RWPE1 (cell line): ENCODE measurements around the gene KL.

Source experiments
- CTCF ChIA-PET: fragments of 350-600 bp; sonication (Branson Sonifier 250); formaldehyde crosslinking; extraction: SDS; loops from one replicate; lab custom pipeline; 2021; lab: Yijun Ruan, JAX
- POLR2A ChIA-PET: fragments of 400-600 bp; formaldehyde crosslinking; extraction: SDS; loops from one replicate; lab custom pipeline; 2020; ENCODE audit warnings: antibody characterized with exemption; ENCODE audit not compliant: low non-redundant PET; lab: Yijun Ruan, JAX
- DNase-seq: peaks from one replicate; pipeline ENCODE4 v3.0.0; 2012; ENCODE audit warnings: low spot score
- H3K27ac ChIP-seq: fragments of 450-650 bp; 2 replicates; pipeline ENCODE4 v1.5.1; 2017
- TF ChIP-seq, protein P1 (sequence below): fragments of 450-650 bp; conservative IDR thresholded peaks from 2 replicates; pipeline ENCODE4 v1.5.1; 2017; ENCODE audit warnings: low read depth, mild to moderate bottlenecking

KL gene

DNA sequence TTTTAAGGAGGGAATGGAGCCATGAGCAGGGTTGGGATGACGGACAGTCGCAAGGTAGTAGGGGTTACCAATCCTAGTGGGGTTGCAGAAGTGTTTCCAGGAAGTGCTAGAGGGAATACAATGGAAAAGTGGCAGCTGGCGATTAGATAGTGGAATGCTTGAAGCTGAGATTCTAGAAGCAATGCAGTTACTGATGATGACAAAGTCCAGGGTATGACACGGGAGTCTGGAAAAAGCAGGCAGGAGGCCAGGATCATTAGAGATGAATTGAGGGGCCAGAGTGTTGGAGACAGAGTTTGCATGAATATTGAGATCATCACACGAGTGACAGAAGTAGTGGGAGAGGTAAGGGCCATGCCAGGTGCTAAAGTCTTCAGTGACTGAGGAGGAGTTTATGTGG, 17.3 kb upstream of the KL start:
- no peak overlapping the region for H3K27ac ChIP-seq
- ChIA-PET POLR2A (no interaction called here), CTCF (interaction anchor here (0.6 kb wide), 1 partner anchor 14 kb away, joined by 3 read pairs; no protein-coding TSS in a partner anchor)
- TF ChIP-seq, protein P1, sequence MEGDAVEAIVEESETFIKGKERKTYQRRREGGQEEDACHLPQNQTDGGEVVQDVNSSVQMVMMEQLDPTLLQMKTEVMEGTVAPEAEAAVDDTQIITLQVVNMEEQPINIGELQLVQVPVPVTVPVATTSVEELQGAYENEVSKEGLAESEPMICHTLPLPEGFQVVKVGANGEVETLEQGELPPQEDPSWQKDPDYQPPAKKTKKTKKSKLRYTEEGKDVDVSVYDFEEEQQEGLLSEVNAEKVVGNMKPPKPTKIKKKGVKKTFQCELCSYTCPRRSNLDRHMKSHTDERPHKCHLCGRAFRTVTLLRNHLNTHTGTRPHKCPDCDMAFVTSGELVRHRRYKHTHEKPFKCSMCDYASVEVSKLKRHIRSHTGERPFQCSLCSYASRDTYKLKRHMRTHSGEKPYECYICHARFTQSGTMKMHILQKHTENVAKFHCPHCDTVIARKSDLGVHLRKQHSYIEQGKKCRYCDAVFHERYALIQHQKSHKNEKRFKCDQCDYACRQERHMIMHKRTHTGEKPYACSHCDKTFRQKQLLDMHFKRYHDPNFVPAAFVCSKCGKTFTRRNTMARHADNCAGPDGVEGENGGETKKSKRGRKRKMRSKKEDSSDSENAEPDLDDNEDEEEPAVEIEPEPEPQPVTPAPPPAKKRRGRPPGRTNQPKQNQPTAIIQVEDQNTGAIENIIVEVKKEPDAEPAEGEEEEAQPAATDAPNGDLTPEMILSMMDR, result no peak
- no peak for DNase-seq

DNA sequence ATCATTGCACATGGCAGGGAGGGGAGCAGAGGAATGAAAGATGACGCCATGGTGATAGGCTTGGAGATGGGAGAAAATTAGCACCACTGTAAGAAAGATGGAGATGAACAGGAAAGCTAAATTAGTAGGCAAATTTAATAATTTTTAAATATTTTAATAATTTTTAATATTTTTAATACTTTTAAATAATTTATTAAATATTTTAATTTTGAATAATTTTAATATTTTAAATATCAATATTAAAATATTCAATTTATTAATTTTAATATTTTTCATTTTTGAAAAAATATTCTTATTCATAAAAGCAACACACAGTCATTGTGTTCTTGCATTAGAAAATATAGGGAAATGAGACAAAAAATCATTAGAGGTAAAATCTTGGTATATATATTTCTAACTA, 15.9 kb upstream of the KL start:
- ChIA-PET CTCF (no interaction called here), POLR2A (no interaction called here)
- H3K27ac ChIP-seq, result no peak overlapping the region
- DNase-seq, result no peak
- TF ChIP-seq, protein P1, result no peak

DNA sequence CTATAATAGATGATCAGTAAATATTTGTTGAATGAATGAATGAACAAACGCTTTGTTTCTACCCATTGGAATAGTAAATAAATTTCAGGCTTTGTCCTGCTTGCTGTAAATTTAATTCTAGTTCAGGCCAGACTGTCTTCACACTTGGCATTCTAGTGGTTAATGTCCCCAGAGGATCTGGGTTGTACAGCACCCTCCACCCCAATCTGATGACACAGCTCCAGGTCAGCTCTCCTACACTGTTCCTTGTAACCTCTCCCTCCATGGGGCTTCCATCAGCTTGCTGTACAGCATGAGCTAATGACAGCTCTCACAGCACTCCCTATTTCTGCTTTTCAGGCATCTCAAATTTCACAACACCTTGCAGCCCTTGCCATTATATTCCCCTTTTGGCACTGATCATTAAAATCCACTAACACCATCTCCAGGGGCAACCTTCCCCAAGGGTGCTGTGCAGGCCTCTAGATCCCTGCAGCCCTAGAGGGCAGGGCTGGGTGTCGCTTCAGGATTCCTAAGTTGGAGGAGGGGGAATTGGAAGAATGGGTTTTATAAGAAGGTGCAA, 12.7 kb upstream of the KL start:
- ChIA-PET POLR2A (no interaction called here), CTCF (no interaction called here)
- H3K27ac ChIP-seq, result no peak overlapping the region
- TF ChIP-seq, protein P1, result no peak
- DNase-seq, result no peak

DNA sequence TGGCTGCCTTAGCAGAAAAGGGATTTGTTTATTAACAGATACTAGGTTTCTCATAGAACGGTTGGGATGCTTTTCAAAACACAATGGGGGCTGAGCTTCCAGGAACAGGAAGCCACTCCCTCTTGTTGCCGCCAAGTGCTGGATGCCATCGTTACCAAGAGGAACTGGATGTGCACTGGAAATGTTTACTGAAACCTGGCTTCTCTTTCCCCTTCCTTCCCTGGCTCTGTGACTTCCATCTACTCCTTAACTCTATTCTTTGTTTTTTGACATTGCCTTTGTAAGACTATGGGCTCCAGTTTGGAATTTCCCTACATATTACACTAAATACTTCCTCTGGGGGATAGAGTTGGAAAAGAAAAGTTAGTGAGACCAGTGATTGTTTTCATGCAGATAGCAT, 11.7 kb upstream of the KL start:
- POLR2A ChIA-PET, result no interaction called here
- DNase-seq, result no peak
- TF ChIP-seq, protein P1, result no peak
- H3K27ac ChIP-seq, result no peak overlapping the region
- CTCF ChIA-PET, result no interaction called here

DNA sequence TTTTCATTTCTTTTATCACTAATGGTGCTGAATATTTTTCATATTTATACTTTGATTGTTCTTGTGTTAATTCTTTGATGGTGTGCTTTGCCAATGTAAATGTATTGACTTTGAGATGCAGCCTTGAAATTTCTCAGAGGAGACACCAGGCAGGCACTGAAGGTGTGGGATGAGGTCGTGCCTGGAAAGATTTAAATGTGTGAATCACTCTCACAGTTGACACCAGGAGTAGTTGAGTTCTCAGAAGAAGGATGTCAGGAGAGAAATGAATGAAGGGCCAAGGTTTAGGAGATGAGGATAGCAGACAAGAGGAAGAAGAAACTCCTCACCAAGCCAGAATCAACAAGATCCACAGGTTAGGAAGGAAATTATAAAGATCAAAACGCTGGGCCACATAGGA, 10.1 kb upstream of the KL start:
- TF ChIP-seq, protein P1, result no peak
- CTCF ChIA-PET, result interaction anchor here (0.7 kb wide), 1 partner anchor 152 kb away, joined by 3 read pairs; no protein-coding TSS in a partner anchor
- POLR2A ChIA-PET, result no interaction called here
- no peak for DNase-seq
- no peak overlapping the region for H3K27ac ChIP-seq

DNA sequence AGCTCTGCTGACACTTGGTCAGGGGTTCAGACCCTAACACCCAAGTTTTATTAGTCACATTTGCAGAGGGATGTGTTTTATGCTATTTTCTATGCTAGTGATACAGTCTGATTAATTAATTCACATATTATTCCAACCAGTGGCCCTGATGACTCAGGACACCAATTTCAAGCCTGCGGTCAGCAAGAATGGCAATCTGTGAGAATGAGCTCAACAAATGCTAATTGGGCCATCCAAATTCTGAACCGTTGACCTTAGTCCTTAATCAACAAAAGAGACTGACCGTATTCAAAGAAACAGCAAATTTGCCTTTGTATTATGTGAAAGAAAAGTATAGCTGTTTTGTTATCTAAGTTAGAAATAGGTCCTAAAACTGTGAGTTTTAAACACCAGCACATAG, 9.6 kb upstream of the KL start:
- TF ChIP-seq, protein P1, result no peak
- POLR2A ChIA-PET, result no interaction called here
- no peak for DNase-seq
- no peak overlapping the region for H3K27ac ChIP-seq
- CTCF ChIA-PET, result no interaction called here
